ENCODE measurements around the gene MBD3L2B.

The MBD3L2B gene

DNA sequence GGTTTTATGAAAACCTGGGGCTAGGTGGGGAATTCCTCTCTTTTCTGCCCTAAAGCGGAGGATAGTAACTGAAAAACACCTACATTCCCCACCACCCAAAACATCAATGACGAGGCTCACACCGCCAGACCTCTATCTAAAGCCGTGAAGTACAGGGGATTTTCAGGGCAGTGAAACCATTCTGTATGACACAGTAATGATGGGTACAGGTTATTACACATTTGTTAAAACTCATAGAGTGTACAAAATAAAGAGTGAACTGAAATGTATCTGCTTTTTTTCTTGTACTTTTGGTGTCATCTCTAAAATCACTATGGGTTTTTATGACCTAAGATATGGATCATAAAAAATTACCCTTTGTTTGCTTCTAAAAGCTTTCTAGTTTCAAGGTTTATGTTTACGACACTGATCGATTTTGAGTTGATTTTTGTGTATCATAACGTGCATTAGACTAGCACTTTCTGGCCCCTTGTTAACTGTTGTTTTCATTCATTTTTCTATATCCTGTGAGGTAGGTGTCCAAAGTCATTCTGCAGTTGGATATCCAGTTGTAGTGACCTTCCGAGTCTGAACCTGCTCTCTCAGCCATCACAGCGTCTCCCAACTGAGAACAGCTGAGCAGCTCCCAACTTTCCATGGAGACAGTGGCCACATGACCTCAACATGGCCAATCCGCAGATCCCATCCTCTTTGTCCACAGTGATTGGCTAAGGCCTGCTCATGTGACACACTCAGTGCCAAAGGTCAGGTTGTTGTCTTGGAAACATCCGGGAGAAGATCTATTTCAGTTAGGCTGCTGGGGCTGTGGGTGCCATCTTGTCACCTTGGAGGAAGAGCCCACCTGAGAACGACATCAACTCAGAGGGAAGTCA is 10.3 kb downstream of the MBD3L2B start:
- DNase-seq (ENCODE audit: low read depth) = no peak

GRCh38 chr19:7007859-7008258 is 13.4 kb downstream of the MBD3L2B start:
- DNase-seq (ENCODE audit: low read depth) = no peak

- no peak for DNase-seq (ENCODE audit: low read depth)
Measured at GRCh38 chr19:7006135-7006704, 15.0 kb downstream of the MBD3L2B start.

DNA sequence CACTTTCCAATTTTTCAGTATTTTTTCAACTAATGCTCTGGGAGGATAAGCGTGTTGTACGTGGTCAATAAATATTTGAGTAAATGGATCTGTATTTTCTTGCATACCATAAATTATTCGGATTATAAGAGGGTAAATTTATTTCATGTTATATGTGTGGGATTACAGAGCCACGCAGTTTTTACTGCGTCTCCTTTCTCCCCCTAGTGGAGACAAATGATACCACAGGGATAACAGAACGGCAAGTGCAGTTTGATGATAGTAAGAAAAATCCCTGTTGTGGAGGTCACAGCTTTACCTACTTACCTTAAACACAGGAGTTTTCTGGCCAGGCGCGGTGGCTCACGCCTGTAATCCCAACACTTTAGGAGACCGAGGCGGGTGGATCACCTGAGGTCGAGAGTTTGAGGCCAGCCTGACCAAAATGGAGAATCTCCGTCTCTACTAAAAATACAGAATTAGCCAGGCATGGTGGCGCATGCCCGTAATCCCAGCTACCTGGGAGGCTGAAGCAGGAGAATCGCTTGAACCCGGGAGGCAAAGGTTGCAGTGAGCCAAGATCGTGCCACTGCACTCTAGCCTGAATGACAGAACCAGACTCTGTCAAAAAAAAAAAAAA is 16.8 kb downstream of the MBD3L2B start:
- DNase-seq (ENCODE audit: low read depth) = no peak

GRCh38 chr19:7000816-7001215 is 20.4 kb downstream of the MBD3L2B start:
- no peak for DNase-seq (ENCODE audit: low read depth)

DNA sequence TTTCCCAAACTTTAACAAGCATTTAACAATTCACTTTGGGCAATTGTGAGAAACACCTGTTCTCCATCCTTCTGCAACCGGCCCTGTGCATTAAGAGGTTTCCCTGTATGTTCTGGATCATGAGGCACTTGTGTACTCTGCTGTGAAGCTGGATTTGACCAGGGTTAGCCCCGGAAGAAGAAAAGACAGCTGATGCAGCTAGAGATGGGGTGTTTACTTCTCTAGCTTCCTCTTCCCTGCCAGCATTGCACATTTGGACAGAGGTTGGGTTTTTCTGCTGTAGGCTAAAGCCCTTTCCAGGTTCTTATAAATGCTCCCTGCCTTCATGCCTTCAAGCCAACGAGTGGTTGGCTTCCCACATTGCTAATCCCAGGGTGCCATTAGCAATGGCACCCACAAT is 20.9 kb downstream of the MBD3L2B start:
- DNase-seq (ENCODE audit: low read depth) = no peak

DNA sequence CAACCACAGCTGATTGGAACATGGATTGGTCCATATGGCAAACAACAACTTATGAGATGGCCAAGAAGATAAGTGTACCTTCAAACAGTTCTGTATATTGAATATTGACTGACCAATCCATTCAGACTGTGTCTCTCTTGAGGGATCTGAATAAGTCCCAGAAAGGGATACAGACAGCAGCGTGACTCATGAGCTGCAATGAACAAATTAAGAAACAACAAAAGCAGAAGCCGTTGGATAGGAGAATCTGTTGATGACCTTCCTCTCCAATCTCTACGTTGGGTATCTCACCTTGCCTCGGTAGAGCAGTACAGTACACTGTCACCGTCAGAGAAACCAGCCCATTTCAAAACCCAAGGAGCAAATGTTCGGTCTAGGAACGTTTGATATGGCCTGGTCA is 21.3 kb downstream of the MBD3L2B start:
- DNase-seq (ENCODE audit: low read depth) = no peak

DNA sequence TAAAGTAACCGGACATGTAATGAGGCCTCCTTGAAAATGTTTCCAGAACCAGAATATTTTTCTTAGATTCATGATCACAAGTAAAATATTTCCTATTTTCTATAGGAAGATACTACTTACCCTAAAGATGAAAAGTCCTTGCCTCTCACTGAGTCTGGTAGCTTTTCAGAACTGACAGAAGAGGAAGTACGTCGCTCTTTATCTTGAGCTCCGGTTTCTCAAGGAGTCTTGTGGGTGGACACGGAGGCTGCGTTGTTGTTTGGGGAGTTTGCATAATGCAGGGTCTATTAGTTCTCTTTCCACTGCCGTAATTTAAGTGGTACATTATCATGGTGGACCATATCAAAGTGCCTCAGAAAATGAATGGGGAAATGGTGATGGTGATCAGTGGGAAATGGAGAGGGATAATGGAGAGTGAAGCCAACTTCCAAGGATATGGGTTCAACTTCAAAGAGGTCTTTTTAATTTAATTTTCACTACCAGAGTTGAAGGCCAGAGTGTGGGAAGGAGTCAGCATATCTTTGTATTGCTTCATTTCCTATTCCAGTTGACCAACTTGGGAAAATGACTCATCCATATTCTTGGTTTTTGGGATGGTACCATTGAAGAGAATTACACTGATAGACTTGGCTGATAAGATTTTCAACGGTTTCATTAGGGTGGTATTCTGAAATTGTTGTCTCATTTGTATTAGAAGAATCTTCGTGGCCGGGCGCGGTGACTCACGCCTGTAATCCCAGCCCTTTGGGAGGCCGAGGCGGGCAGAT is 23.4 kb downstream of the MBD3L2B start:
- DNase-seq (ENCODE audit: low read depth) = no peak

DNA sequence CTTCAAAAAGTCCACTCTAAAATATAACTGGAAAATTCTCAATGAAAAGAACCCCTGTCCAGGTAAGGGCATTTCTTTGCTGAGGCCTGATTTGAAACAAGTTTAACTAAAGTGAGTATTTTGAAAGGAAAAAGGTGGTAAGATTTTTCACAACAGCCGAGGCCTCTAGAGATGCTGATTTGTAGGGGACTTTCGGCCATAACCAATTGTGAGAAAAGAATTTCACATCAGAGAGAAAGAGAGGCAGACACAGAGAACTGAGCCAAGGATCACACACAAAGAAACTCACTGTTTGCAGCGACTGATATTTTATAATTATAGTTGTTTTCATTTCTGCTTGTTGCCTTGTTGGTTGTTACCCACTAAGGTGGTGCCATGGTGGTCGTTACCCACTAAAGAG is 24.4 kb downstream of the MBD3L2B start:
- DNase-seq (ENCODE audit: low read depth) = no peak

GRCh38 chr19:6995054-6995453 is 26.2 kb downstream of the MBD3L2B start:
- DNase-seq (ENCODE audit: low read depth) = no peak

- DNase-seq (ENCODE audit: low read depth) = no peak
Measured at GRCh38 chr19:6988257-6988656, 33.0 kb downstream of the MBD3L2B start.

GRCh38 chr19:6987850-6988249 is 33.4 kb downstream of the MBD3L2B start:
- no peak for DNase-seq (ENCODE audit: low read depth)

- no peak for DNase-seq (ENCODE audit: low read depth)
Measured at GRCh38 chr19:6983448-6983847, 37.8 kb downstream of the MBD3L2B start.

GRCh38 chr19:6979399-6979798 is 41.8 kb downstream of the MBD3L2B start:
- no peak for DNase-seq (ENCODE audit: low read depth)

DNA sequence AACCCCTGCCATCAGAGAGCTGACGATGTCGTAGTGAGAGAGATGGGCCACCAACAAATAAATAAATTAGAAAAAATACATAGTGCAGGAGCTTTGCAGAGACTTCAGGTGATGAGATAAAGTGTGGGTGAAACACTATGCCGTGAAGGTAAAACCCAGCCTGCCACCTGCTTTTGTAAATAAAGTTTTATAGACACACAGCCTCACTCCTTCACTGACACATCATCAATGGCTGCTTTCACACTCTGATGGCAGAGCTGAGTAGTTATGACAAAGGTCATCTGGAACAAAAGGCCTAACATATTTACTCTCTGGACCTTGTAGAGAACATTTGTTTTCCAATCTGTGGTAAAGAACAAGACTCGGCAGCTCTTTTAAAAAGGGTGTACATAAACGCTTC is 45.0 kb downstream of the MBD3L2B start:
- no peak for DNase-seq (ENCODE audit: low read depth)

- DNase-seq (ENCODE audit: low read depth) = no peak
Measured at GRCh38 chr19:6971366-6971765, 49.9 kb downstream of the MBD3L2B start.

GRCh38 chr19:6970443-6970842 is 50.8 kb downstream of the MBD3L2B start:
- no peak for DNase-seq (ENCODE audit: low read depth)

GRCh38 chr19:6970021-6970420 is 51.2 kb downstream of the MBD3L2B start:
- DNase-seq (ENCODE audit: low read depth) = no peak

DNA sequence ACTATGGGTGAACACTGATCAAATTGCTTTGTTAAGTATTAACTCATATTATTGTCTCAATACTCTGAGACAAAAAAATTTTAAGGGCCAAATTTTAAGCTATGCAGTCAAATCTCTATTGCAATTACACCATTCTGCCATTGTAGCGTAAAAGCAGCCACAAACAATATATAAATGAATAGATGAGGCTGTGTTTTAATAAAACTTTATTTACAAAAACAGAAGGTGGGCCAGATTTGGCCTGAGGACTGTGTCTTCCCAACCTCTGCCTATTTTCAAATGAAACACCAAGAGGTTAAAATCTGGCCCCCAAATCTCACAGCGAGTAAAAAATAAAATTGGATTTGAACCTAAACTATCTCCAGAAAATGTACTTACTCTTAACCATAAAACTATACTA is 51.7 kb downstream of the MBD3L2B start:
- no peak for DNase-seq (ENCODE audit: low read depth)
